ENCODE measurements around the gene FXR1.

Gene FXR1

GRCh38 chr3:180959691-180960090 lies 47.2 kb downstream of the FXR1 start:
- peaks cover 85% of the 10 kb centered on the region for H3K36me3 ChIP-seq
- no peak overlapping the region for H3K4me3 ChIP-seq (ENCODE audit: low read depth, low read length)
- H3K9me3 ChIP-seq = no peaks in the 10 kb centered on the region
- DNase-seq = no peak
- no peak for TF ChIP-seq CTCF (IDR thresholded peaks at IDR 0.05; ENCODE audit: low read depth, low read length)
- no peaks in the 10 kb centered on the region for H3K27me3 ChIP-seq
- no peaks in the 10 kb centered on the region for H3K4me1 ChIP-seq

GRCh38 chr3:180961087-180961486 lies 48.6 kb downstream of the FXR1 start:
- DNase-seq = no peak
- Histone ChIP-seq H3K4me1 (no peaks in the 10 kb centered on the region), H3K36me3 (peaks cover 87% of the 10 kb centered on the region), H3K4me3 (ENCODE audit: low read depth, low read length) (no peak overlapping the region), H3K9me3 (no peaks in the 10 kb centered on the region), H3K27me3 (no peaks in the 10 kb centered on the region)
- TF ChIP-seq CTCF (IDR thresholded peaks at IDR 0.05; ENCODE audit: low read depth, low read length) = no peak

GRCh38 chr3:180961552-180961951 lies 49.1 kb downstream of the FXR1 start:
- H3K4me3 ChIP-seq (ENCODE audit: low read depth, low read length) = no peak overlapping the region
- H3K27me3 ChIP-seq = no peaks in the 10 kb centered on the region
- TF ChIP-seq CTCF (IDR thresholded peaks at IDR 0.05; ENCODE audit: low read depth, low read length) = no peak
- peaks cover 87% of the 10 kb centered on the region for H3K36me3 ChIP-seq
- no peak for DNase-seq
- no peaks in the 10 kb centered on the region for H3K9me3 ChIP-seq
- no peaks in the 10 kb centered on the region for H3K4me1 ChIP-seq

- Histone ChIP-seq H3K9me3 (no peaks in the 10 kb centered on the region), H3K27me3 (no peaks in the 10 kb centered on the region), H3K4me3 (ENCODE audit: low read depth, low read length) (no peak overlapping the region), H3K4me1 (no peaks in the 10 kb centered on the region), H3K36me3 (peaks cover 84% of the 10 kb centered on the region)
- TF ChIP-seq CTCF (IDR thresholded peaks at IDR 0.05; ENCODE audit: low read depth, low read length) = no peak
- no peak for DNase-seq
Measured at GRCh38 chr3:180962530-180962929, 50.1 kb downstream of the FXR1 start.

GRCh38 chr3:180970931-180971330 lies 58.5 kb downstream of the FXR1 start:
- H3K9me3 ChIP-seq = no peaks in the 10 kb centered on the region
- no peak for TF ChIP-seq CTCF (IDR thresholded peaks at IDR 0.05; ENCODE audit: low read depth, low read length)
- H3K36me3 ChIP-seq = peaks cover 59% of the 10 kb centered on the region
- no peak overlapping the region for H3K4me3 ChIP-seq (ENCODE audit: low read depth, low read length)
- H3K27me3 ChIP-seq = no peaks in the 10 kb centered on the region
- no peak for DNase-seq
- no peaks in the 10 kb centered on the region for H3K4me1 ChIP-seq

GRCh38 chr3:180973543-180973942 lies 61.1 kb downstream of the FXR1 start:
- no peak for DNase-seq
- H3K36me3 ChIP-seq = peaks cover 47% of the 10 kb centered on the region
- TF ChIP-seq CTCF (IDR thresholded peaks at IDR 0.05; ENCODE audit: low read depth, low read length) = no peak
- H3K4me3 ChIP-seq (ENCODE audit: low read depth, low read length) = no peak overlapping the region
- H3K27me3 ChIP-seq = no peaks in the 10 kb centered on the region
- H3K4me1 ChIP-seq = no peaks in the 10 kb centered on the region
- no peaks in the 10 kb centered on the region for H3K9me3 ChIP-seq
